ENCODE results near the gene FBXW7.

FBXW7 gene

GRCh38 chr4:152464030-152464823, 71.7 kb downstream of the FBXW7 start:
- no peak for DNase-seq

- DNase-seq, result no peak
These were observed 72.3 kb downstream of the FBXW7 start for GRCh38 chr4:152463562-152463961.

- no peak for DNase-seq
These were observed 73.2 kb downstream of the FBXW7 start for GRCh38 chr4:152462695-152463094.

DNA sequence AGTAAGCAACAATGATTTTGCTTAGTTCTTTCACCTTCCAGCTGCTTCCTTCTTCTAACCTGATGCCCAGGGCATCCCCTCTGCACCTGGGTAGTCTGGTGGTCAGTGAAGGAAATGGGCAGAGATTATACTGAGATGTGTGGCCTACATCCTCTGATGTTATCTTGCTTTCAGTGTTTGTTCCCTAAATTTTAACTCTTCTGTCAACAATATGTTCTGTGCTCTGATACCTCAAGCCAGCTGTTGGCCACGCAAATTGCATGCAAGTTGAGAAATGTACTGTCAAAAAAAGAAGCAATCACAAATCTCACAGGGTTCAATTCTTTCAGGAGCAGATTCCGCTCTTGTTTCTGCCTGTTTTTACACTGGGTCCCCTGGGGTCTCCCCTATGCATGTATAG, 73.8 kb downstream of the FBXW7 start:
- DNase-seq, result no peak

DNA sequence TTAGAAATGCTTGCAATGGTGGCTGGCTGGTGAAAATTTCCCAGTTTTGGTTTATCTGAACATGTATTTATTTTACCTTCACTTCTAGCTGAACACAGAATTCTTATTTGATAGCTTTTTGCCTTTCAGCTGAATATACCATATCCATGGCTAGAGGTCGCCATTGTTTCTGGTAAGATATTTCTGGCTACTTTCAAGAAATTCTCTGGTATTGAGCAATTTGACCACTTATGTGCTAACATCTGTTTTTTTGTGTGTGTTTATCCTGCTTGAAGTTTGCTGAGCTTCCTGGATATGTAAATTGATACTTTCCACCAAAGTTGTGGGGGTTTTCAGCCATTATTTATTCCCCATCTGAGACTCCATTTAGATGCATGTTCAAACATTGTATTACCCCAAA, 75.4 kb downstream of the FBXW7 start:
- no peak for DNase-seq

DNA sequence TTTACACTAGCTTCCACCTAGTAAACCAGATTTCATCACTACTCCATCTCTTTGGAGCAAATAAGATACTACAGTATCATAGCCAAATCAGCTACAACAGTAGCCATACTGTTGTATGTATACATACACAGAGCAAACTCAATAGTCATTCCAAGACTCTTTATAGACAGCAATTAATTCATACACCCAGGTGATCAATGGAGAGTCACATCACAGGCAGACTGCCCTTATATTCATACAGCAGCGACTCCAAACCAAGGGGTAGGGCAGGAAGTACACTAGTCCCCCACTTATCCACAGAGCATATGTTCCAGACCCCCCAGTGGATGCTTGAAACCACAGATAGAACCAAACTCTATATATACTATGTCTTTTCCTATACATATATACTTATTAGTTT, 76.6 kb downstream of the FBXW7 start:
- no peak for DNase-seq

- no peak for DNase-seq
These were observed 77.0 kb downstream of the FBXW7 start for GRCh38 chr4:152458801-152459302.

DNA sequence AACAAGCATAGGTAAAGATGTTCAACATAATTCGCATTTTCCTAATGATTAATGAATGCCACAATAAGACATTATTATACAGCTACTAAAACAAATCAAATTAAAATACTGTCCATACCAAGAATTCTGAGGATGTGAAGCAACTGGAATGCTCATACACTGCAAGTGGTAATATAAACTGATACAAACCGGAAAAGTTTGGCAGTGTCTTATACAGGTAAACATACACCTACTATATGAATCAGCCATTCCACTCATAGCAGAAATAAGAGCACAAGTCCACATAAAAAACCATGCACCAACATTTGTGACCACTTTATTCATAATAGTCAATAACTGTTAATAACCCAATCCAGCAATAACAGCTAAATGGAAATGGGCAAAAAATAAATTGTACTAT, 79.3 kb downstream of the FBXW7 start:
- no peak for DNase-seq

DNA sequence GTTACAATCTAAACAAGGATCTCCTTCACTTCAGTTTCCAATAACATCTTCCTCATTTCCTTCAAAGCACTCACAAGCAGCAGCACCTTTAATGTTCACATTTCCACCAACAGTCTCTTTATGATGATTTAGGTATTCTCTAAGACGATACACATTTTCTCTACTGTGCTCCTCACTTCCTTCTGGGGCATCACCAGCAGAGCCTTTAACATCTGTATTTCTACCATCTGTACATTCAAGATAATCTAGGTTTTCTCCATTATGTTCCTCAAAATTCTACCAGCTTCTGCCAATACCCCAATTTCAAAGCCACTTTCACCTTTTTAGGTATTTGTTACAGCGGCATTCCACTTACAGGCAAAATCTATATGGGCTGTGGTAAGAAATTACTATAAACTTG, 80.6 kb downstream of the FBXW7 start:
- DNase-seq, result no peak

- no peak for DNase-seq
These were observed 81.4 kb downstream of the FBXW7 start for GRCh38 chr4:152454398-152455011.

- no peak for DNase-seq
These were observed 84.4 kb downstream of the FBXW7 start for GRCh38 chr4:152451496-152451895.

GRCh38 chr4:152448854-152449253, 87.0 kb downstream of the FBXW7 start:
- no peak for DNase-seq

DNA sequence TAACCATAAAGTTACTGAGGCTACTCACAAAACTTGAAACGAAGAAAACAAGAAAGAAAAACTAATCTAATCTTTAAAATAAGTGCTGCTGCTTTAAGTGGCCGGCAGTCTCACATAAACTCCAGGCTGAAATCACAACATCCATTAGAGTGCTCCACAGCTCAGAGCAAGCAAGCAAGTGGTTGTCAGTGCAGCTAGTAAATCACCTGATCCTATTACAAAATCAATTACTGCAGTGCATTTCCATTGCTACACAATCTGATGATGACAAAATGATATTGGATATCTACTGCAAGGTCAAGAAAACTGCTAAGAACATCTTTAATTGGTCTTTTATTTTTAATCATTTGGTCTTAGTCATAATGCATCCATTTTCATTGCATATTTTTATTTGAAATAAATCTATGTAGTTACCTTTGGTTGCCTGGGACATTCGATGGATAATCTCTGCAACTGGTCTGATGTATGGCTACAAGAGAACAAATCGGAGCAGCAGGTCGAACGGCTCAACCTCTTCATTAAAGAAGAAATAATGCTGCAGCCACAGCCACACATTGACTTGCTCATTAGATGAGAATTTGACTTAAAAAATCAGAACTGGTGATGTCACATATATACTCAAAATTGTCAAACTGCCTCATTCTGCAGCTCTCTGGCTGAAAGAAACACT, 87.7 kb downstream of the FBXW7 start:
- no peak for DNase-seq

DNA sequence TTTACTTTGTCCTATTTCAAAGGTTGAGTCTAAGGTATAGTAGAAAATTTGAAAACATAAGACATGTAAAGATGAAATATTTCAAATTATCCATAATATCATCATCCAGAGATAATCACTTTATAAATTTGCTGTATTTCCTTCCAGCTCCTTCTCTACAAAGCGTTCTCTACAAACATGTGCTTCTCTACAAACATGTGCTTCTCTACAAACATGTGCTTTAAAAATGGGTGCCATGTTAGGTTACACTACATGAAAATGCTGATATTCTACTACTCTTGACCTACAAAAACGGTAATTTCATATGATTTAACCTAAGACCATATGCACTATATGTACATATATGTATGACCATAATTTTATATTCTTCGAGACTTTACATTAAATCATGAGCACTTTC, 92.0 kb downstream of the FBXW7 start:
- DNase-seq, result no peak

DNA sequence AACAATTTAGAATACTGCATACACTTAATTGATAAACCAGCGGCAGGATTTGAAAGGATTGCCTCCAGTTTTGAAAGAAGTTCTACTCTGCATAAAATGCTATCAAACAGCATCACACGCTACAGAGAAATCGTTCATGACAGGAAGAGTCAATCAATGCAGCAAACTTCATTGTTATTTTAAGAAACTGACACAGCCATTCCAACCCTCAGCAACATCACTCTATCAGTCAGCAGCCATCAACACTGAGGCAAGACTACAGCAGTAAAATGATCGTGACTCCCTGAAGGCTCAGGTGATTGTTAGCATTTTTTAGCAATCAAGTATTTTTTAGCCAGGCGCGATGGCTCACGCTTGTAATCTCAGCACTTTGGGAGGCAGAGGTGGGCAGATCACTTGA, 98.3 kb downstream of the FBXW7 start:
- DNase-seq, result no peak

DNA sequence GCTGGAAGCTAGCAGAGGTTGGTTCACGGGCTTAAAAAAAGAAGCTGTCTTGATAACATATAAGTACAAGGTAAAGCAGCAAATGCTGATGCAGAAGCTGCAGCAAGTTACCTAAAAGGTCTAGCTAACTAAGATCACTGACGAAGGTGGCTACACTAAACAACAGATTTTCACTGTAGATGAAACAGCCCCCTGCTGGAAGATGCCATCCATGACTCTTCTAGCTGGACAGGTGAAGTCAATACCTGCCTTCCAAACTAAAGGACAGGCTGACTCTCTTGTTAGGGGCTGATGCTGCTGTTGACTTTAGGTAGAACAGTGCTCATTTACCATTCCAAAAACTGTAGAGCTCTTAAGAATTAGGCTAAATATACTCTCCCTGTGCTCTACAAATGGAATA, 99.5 kb downstream of the FBXW7 start:
- DNase-seq, result no peak

GRCh38 chr4:152434011-152434410, 101.9 kb downstream of the FBXW7 start:
- DNase-seq, result no peak

DNA sequence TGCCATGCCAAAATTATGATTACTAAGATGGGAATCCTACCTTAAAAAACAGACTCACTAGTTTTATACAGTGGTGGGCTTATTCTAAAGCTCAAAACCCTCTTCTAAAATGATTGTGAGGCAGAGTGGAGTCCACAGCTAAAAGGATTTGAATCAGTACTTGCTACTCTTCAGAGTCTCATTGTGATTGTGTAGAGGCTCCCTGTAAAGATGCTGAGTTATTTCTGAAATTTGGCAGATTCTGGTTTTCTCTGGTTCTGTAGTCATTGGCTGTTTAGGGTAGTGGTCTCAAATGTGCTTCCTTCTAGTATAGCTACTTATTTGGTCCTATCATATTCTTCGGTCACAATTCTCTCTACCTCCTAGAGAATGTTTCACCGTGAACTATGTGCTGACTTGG, 104.1 kb downstream of the FBXW7 start:
- DNase-seq, result no peak

- no peak for DNase-seq
These were observed 104.6 kb downstream of the FBXW7 start for GRCh38 chr4:152431291-152431690.

GRCh38 chr4:152430507-152430906, 105.4 kb downstream of the FBXW7 start:
- DNase-seq, result no peak

- no peak for DNase-seq
These were observed 107.9 kb downstream of the FBXW7 start for GRCh38 chr4:152427981-152428380.

DNA sequence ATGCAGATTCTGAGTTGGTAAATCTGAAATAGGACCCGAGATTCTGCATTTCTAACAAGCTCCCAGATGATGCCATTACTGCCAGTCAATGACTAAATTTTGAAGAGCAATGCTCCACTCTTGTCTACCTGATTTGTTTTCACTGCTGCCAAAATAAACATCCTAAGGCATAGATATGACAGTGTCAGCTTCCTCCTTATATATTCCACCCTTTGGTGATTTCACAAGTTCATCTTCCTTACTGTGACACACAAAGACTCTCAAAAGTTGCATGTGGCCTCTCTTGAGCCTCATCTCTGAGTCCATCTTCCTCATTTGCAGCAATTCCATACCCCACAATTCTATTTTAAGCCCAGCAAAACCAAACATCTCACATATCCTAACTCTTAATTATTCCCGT, 110.9 kb downstream of the FBXW7 start:
- DNase-seq, result no peak

- no peak for DNase-seq
These were observed 111.5 kb downstream of the FBXW7 start for GRCh38 chr4:152424396-152424795.

DNA sequence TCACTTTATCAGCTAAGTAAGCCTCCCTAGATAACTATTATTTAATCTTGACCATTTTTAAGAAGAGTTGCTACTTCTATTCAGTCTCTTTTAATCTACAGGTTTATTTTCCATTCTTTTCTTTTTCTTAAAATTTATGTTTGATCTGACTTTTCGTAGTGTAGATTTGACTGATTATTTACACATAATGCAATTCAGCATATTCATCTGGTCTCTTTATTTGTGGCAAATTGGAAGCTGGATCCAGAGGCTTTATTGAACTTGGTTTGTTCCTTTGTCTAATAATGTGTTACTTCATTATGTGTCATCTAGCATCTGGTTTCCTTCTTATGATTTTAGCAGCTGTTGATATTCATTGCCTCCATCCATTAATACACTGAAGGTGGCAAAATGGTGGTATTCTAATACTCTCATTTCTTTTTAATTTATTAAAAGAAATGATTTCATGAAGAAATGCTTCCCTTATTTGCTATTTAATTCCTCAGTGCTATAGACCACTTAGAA, 113.0 kb downstream of the FBXW7 start:
- no peak for DNase-seq

Data from activated T-cell treated with anti-CD3 and anti-CD28 coated beads, Interleukin-2, amount 50 U/mL, for 1 hour (primary cell).